Activated T-helper 1 cell treated with Interleukin-2 at 50 U/mL for 16 hours (primary cell): ENCODE data around the gene LCK.

ENCODE experiments used
- DNase-seq: peaks from one replicate; pipeline ENCODE4 v3.0.0-alpha.2; 2020; ENCODE audit warnings: low read depth

Gene LCK

DNA sequence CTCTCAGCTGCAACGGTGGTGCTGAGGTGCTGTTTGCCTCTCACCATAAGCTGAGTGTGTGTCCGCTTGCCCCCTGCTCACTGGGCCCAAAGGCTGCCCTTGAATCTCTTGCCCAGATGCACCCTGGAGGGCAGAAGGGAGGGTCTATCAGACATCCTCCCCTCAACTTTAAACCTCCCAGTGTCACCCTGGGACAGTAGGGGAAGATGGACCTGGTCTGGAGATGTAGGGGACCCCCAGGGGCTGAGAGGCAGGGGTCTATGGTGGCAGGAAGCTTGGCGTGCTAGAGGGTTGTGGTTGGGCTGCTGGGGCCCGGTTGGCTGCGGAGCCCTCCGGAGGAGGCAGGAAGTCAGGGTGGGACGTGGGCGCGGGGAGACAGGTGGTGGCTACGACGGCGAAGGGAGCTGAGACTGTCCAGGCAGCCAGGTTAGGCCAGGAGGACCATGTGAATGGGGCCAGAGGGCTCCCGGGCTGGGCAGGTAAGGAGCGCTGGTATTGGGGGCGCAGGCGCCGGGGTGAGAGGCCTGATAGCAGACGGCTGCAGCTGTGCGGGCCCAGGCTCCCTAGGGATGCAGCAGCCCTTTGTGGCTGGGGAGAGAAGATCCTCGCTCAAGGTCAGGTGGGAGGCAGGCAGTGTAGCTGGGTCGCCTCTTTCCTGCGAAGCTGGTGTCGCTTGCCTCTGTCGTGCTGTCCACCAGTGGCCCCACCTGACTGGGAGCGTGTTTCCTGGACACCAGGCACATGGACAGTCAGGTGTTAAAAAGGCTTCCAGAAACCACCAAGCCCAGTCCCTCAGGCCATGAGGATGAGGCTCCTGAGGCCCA lies at the start of gene LCK:
Gene LCK, plus strand, starts transcription at position 373 of the 824 bp plus-strand sequence. CDS start 23,065 bp downstream, outside the sequence.
- peak; percentile 60 for DNase-seq

DNA sequence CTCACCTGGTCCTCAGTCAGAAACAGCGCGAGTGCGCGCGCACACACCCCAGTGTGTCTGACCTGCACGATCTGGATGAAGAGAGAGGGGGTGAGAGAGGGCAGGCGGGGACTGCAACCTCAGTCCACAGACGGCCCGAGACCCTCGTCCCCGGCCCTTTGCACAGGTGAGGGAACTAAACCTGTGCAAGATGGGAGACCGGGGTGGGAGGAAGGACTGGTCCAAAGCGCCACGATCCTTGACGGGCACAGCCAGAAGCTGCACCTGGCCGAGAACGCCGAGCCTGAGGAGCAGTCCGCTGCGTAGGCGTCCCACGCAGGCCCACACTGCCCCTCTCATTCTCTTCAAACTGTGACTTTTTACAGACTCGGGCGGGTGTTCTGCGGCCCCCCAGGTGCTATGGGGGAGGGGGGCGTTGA lies 46.1 kb upstream of the LCK start:
- DNase-seq: no peak

DNA sequence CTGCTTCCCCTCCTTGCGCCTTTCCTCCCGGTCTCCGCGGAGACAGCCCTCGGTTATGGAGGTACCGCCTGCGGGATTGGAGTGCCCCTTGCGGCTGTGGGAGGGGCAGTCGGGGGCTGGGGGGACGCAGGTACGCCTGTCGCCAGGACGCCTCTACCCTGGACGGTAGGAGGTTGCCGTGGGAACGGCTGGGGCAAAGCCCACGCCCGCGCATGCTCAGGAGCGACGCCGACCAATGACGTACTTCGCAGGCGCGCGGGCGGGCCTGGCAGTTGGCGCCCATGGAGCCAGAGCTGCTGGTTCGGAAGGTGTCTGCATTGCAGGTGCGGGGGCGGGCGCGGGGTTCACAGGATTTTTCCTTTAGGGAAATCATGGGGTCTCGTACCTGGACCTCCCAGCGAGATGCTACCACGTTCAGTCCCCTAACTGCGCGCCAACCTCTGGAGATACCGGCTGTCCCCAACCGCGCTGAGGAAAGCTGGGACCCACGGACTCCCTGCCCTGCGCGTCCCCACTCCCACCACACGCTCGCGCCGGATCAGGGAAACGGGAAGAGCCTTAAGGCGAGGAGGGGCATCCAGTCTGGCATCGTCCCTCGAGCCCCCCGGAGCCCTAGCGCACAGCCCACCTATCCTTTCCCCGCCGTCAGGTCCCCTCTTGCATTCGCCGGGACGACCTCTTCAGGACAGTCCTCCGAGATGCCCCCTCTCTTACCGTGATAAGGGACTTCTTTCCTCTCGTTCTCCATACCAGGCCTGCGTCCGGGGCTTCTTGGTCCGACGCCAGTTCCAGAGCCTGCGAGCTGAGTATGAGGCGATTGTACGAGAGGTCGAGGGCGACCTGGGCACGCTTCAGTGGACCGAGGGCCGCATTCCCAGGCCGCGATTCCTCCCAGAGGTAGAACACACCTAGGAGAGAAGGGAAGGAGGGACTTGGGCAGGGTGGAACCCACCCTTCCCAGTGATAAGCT lies 45.4 kb upstream of the LCK start, which contains the start of gene IQCC:
Gene IQCC, plus strand, starts transcription at position 271 of the 970 bp plus-strand sequence. Its CDS starts 11 bp downstream, at position 282.
- DNase-seq: peak; percentile 77

DNA sequence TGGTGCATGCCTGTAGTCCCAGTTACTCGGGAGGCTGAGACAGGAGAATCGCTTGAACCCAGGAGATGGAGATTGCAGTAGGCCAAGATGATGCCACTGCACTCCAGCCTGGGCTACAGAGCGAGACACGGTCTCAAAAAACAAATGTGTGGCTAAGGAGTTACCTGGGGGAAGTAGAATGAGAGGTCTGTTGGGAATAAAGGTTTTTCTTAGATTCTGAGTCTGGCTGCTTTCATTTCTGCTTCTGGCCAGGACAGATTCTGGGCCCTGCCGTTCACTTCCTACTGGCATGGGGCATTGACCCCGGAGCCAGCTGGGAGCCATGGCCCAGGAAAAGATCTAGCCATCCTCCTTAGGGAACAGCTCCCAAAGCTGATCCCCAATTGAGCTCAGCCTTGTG lies 42.6 kb upstream of the LCK start:
- DNase-seq: no peak

GRCh38 chr1:32208891-32209328 lies 42.2 kb upstream of the LCK start, which contains the start of gene DCDC2B:
DCDC2B (plus strand) TSS chr1:32209089; CDS start chr1:32209094, 5 bp downstream.
- DNase-seq: no peak

DNA sequence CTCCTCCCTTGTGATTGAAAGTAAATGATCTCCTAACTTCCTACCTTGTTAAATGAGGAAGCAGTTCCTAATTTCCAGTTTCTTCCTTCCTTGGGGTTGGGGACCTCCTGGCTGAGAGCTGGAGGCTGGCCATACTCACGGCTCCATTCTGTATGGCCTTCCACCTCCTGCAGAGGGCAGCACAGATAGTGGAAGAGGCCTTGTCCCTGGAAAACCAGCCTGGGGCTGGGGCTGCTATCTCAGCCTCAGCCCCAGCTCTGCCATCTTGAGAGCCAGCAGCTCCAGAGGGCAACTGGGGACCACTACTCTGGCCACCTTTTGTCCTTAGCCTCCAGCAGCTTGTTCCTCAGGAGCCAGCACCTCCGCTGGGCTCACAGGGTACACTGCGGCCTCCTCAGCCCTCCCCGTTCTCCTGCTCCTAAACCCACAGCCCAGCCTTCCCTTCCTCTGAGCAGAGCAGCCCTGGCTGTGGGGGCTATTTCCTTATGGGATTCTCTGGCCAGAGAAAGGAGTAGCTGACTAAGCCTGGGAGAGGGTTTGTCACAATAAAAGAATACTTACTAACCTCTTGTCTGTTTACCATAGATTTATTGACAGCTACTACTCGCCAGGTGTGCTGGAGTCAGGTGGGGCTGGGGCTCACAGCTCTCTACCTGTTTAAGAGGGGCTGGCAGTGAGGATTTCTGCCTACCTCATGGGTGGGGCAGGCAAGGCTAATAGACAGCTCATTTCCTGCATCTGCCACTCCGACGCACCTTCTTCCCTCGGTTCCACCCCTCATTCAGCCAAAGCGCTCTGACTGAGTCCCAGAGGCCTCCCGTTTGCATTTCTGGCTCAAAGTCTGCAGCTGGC lies 35.2 kb upstream of the LCK start:
- peak; percentile 31 for DNase-seq

DNA sequence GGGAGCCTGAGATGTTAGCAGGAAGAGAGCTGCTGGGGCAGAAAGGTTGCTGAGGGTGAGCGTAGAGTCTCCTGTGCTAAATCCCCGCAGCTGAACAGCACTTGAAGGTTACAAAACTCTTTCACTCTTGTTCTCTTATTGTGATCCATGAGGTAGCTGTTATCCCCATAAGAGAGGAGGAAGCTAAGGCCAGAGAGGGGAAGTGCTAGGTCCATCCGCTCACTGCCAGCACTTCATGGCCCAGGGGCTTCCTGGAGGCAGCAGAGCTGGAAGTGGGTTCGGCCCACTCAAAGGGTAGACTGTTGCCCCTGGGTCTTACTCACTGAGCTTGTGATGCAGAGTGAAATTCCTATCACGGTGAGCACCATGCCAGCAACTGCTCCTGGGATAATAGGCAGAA lies 34.5 kb upstream of the LCK start:
- no peak for DNase-seq

GRCh38 chr1:32219022-32219421 lies 32.0 kb upstream of the LCK start:
- DNase-seq: no peak

DNA sequence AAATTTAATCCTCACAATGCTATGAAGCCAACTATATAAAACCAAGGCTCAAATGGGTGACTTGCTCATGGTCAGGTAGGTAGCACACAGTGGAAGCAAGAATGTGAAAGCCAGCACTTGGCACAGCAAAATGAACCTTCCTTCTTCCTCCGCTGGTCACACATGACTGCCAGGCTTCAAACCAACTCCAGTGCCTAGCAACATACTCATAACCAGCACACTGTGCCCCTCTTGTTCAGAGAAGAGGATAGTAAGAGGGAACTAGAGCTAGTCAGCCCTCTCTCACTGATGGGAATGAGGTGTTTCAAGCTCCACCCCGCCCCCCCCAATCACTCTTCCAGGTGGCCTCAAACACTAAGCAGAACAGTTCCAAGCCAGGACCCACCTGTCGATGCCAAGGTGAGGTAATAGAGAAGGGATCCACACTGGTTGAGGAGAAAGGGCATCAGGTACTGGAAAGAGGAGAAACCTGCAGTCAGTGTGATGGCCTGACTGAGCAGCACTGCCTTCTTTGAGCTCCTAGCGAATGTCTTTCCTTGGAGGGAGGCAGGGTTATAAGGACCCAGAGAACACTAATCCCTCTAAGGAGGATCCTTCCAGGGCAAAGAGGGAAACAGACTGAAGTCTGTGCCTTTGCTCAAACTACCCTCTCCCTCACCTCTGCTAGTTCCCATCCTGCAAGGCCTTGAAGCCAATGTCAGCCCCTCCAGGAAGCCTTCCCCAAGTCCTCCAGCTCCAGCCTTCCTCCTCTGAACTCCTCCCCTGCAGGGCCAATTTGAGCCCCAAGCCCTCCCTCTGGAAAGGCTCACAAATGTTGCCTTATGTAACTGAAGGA lies 30.1 kb upstream of the LCK start:
- no peak for DNase-seq

GRCh38 chr1:32221581-32221979 lies 29.5 kb upstream of the LCK start:
- DNase-seq: no peak

DNA sequence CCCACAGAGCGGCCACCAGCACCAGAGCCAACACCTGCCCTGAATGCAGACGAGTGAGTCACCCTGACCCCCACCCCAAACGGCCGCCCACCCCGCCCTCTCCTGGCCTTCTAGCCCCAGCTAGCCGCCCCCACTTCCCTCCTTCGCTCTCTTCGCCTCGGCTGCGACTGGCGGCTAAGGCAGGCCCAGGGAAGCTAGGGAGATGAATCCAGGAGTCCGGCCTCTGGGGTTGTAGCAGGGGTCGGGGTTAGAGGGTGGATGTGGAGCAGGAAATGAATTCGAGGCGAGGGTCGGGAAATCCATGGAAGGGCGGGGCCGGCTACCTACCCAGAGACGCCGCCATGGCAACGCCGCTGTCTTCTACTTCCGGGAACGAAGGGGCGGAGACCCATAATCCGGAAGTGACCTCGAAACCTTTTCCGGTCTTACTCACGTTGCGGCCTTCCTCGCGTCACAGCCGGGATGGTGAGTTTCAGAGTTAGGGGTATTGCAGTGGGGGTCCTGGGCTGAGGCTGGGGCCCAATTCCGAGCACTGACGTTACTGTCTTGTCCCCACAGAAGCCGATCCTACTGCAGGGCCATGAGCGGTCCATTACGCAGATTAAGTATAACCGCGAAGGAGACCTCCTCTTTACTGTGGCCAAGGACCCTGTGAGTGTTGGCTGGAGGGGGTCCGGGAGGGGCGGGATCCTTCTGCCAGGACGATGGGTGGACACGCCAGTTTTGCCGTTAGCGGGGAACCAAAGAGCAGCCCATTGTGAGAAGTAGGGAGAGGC lies 28.9 kb upstream of the LCK start, which contains the start of the genes EIF3I and TMEM234:
Gene EIF3I, plus strand, starts transcription at position 428 of the 776 bp plus-strand sequence. Its CDS starts 35 bp downstream, at position 463.
Gene TMEM234, minus strand, starts transcription at position 374 of the 776 bp plus-strand sequence. Its CDS starts 31 bp downstream, at position 343.
- peak; percentile 85 for DNase-seq

- no peak for DNase-seq
Measured at GRCh38 chr1:32223683-32224082, 27.4 kb upstream of the LCK start.

DNA sequence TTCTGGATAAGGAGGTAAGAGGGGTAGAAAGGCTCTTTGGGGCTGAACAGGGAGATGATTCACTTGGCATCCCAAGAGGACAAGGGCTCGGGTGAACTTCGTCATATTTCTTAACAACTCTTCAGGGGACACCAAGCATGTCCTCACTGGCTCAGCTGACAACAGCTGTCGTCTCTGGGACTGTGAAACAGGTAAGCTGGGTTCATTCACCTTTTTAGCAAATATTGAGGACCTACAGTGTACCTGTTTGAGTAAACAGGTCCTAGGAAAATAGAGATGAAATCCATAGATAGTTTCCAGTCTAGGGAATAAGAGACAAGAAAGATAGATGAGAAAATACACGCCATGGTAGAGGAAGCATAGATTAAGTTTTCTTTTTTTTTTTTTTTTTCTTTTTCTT lies 26.8 kb upstream of the LCK start:
- DNase-seq: no peak

- no peak for DNase-seq
Measured at GRCh38 chr1:32228771-32229170, 22.3 kb upstream of the LCK start.

GRCh38 chr1:32231843-32232432 lies 19.1 kb upstream of the LCK start:
- DNase-seq: no peak

- no peak for DNase-seq
Measured at GRCh38 chr1:32232558-32233304, 18.3 kb upstream of the LCK start.

GRCh38 chr1:32234792-32235191 lies 16.3 kb upstream of the LCK start:
- no peak for DNase-seq

DNA sequence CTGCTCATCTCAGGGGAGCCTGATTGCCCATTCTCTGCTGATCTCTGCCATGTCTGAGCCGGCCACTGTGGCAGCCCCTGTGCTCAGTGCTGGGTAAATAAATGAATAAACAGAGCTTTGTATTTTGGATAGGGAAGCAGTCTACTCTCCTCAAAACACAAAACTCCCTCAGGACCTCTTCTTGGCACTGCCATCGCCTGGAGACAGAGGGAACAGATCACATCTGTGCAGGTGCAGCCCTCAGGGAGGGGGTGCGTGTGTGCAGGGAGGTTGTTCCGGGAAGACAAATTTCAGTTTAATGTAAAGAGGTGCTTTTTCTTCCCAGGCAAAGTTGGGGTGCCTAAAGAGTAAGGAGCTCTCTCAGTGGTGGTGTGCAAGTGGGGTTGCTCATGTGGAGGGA lies 11.7 kb upstream of the LCK start:
- DNase-seq: no peak

DNA sequence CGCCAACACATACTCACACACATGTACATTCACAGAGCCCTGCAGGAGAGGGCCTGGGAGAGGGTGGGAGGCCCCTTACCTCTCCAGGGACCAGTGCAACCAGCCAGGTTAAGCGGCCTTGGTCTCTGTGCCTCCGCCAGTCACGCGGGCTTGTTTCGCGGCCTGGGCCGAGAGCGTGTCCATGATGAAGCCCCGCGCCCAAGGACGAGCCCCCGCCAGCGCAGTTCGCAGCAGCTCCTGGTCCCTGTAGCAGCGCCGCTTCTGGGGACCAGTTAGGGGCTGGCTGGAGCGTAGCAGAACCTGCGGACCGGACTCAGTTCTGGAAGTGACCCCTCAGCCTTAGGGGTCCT lies 11.3 kb upstream of the LCK start:
- no peak for DNase-seq
